NCI-H524 treated with DMSO at 0.1 percent for 48 hours (cell line): ENCODE results near the gene DRC1.
A peak's percentile ranks its signal among the peaks of the same experiment; 100 is the strongest.

ENCODE experiments used
- DNase-seq: peaks from one replicate; lab custom pipeline; 2025; lab: John Stamatoyannopoulos, UW

DRC1 gene

DNA sequence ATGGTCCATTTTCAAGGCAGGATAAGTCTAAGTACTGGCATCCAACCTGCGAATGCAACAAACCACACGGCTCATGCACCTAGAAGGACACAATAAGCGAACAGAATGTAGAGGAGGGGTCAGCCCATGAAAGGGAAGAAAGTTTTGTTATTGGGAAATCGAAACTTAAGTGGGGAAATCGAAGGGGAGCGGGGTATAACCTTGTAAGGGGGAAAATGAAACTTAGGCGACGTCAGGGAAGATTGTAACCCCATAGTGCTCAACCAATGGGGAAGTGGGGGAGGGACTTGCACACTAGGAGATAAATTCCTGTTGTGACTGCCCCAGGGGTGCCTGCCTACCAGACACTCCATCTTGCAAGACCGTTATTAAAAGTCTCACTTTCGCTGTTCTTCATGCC lies 91.8 kb downstream of the DRC1 start:
- DNase-seq: no peak

- DNase-seq: no peak
Measured at GRCh38 chr2:26494199-26494598, 92.5 kb downstream of the DRC1 start.

GRCh38 chr2:26494891-26495290 lies 93.2 kb downstream of the DRC1 start:
- no peak for DNase-seq

DNA sequence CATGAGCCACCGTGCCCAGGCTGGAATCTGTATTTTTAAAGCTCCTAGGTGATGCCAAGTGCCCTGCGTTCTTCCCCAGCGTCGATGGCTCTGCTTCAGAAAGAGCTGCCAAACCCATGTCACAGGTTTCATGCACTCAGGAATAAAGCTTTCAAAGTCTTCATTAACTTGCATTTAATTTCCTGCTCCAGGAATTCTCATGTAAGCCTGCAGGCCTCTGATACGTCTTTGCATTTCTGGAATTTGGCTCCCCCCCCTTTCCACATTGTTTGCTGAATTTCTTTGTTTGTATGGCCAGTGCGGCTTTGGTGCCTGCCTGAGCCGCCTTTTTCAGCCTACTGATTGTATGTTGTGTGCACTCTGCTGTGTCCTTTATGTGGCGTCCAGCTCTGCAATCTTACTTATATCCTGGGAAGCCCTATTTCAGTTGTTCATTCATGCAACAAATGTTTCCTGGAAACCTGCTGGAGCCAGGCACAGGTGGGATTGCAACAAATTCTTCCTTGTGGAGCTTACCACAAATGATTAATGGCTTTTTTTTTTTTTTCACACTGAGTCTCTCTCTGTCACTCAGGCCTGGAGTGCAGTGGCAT lies 94.1 kb downstream of the DRC1 start:
- DNase-seq: no peak

GRCh38 chr2:26500406-26500805 lies 98.7 kb downstream of the DRC1 start:
- no peak for DNase-seq

DNA sequence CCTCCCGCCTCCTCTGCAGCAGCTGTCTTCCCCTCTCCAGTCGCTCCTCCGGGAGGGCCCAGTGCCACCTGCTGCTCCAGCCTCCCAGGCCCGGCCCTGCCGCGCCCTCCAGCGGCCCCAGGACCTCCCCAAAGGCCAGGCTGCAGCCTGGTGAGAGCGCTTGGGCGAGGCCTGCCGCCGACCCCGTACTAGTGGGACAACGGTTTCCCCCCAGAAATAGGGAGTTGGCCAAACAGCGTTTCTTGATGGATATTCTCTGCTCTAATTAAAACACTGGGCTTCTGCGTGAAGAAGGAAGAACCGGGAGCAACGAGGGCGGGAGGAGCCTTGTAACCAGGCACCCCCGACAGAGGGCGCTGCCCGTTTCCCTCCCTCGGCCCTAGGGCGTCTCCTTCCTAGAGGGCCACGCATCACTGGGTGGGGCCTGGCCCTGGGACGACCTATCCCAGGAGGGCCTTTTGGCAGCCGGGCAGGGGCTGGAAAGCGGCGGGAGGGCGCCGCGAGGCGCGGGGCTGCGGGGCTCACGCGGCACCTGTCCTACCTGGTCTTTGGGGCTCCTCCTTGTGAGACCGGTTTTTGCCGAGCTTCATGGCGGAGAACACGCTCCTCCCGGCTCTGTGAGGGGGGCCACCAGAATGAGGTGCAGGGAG lies 101.6 kb downstream of the DRC1 start:
- DNase-seq: peak; percentile 75

- DNase-seq: no peak
Measured at GRCh38 chr2:26504002-26504401, 102.3 kb downstream of the DRC1 start.

DNA sequence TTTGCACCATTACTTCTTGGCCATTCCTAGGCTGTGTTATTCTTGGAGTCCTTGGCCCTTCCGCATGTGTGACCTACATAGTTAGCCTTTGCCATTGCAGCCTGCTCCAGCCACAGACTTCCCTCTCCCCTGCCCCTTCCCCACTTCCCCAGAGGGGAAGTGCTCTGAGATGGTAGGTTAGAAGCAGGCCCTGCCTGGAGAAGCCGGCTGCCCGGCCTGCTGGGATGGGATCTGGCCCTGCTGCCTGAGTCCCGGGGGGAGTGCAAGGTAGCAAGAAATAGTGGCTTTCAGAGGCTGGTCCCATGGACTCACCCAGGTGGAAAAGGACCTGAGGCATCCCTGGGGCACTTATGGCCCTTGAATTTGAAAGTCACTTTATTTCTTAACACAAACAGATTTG lies 104.6 kb downstream of the DRC1 start:
- DNase-seq: no peak
